Measurements from ENCODE around the gene PACC1.
A peak's percentile ranks its signal among the peaks of the same experiment; 100 is the strongest.

Gene PACC1

DNA sequence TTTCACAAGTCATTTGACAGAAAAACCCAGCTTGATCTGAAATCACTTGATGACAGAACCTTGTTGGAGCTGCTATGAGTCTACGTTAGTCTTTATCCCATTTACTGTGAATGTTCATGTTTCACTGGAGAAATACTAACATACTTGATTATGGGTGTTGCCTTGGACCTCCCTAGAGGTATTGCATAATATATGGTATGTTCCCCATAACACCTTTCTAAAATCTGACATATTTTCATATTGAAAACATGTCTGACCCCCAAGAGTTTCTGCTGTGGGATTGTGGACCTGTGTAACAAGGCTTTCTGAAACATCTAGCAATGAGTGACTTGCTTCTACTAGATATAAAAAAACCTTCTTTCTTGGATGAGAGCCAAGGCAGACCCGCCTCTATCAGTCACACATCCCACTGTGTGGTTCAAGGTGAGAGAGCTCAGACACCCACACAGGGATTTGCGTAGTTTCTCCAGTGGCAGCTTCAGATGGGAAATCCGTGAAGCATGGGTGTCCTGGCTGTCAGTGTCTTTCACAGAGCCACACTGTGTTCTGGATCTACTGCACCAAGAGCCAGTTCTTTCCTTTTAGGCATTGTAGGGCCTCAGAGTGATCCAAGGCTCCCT is 22.6 kb upstream of the PACC1 start:
- DNase-seq (ENCODE audit: low spot score) = no peak

DNA sequence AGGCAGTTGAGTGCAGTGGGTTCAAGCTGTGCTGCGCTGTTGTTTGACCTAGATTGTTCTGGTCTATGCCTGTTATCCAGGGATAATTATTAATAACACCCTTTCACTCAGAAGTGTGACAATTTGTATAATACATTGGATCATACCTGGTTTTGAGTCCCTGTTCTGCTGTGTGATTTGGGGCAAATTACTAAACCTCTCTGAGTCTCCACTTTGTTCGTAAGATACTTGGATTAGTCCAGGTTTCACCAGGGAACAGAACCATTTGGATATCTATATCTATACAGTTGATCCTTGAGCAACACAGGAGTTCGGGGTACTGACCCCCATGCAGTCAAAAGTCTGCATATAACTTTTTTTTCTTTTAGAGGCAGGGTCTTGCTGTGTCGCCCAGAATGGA is 20.3 kb upstream of the PACC1 start:
- no peak for DNase-seq (ENCODE audit: low spot score)

DNA sequence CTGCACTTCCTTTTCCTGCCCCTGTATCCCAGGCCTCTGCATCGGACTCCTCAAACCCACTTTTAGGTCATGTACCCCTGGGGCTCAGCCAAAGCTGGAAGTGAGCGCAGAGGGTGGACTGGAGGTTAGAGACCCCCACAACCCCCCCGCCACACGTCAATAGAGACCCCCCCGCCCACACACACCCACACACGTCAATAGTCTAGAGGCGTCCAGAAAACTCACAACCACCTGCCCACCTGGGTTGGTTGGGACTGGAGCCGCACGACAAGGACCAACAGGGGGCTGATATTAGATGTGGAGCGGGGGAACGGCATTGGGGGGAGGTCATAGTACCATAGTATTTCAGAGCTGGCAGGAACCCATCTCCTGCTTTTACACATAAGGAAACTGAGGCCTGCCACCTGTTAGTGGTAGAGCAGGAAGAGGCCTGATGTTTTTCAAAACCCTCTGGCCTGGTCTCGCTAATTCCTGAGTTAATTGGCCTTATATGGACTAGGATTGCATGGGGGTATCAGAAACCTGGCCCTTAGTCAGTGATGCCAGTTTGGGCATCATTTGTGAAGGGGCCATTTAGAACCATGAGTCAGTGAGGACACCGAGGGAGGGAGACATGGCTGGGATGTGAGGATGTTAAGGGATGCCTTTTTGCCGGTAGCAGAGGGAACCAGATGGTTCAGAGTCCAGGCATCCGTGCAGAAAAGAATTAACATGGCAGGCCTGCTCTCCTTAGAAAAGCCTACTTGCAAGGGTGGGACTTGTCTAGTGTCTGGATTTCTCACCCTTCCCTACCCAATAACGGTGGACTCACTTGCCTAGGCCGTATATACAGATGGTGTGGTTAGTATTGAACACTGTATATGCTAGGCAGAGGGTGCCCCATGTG is 19.1 kb upstream of the PACC1 start:
- DNase-seq (ENCODE audit: low spot score) = peak; percentile 10

DNA sequence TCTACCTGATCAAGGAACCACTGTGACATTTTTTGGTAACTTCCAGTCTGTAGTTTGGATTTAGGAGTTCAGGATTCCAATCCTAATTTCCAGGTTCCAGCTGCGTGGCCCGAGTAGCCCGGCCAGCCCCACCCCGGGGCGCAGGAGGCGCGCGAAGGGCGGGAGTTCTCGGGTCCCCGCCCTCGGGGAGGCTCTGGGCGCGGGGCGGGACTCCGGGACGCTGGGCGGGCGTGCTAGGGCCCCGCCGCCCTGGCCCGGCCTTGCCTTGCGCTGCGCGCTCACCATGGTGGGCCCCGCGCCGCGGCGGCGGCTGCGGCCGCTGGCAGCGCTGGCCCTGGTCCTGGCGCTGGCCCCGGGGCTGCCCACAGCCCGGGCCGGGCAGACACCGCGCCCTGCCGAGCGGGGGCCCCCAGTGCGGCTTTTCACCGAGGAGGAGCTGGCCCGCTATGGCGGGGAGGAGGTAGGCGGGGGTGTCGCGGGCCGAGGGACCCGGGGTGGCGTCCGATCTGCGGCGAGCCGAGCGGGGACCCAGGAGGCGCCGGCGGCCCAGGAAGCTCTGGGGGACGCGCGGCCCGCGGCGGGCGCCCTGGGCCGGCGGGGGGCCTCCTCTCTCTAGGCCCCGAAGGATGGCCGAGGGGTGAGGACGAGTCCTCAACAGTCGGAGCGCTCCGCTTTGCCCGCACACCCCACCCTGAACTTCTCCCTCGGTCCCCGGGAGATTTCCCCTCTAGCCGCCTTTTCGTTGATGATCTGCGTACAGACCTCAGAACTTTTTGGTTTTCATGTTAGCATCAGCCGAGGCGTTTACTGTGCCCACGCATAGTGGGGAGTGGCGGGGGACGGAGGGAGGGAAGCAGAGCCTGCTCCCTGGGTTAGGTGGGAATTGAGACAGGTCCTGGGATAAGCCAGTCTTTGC is 18.2 kb upstream of the PACC1 start, which contains the start of gene NENF:
Gene NENF (plus strand): TSS at position 260 of the 916 bp plus-strand sequence. CDS start 24 bp downstream, at position 284.
- peak; percentile 98 for DNase-seq (ENCODE audit: low spot score)

DNA sequence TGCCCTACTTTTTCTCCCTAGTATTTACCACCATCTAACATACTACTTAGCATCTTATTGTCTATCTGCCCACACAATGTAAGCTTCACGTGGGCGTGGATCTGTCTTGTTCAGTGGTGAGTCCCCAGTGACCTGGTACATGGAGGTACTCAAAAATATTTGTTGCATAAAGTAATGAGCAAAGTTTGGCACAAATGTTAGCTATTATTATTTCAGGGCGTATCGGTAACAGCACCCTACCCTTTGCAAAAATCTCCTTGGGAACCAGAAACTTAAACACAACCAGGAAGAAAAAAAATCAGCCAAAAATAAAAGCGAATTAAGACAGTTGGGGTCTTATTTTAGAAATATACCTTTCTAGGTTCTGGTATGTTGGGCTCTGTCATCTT is 17.6 kb upstream of the PACC1 start:
- DNase-seq (ENCODE audit: low spot score) = no peak

DNA sequence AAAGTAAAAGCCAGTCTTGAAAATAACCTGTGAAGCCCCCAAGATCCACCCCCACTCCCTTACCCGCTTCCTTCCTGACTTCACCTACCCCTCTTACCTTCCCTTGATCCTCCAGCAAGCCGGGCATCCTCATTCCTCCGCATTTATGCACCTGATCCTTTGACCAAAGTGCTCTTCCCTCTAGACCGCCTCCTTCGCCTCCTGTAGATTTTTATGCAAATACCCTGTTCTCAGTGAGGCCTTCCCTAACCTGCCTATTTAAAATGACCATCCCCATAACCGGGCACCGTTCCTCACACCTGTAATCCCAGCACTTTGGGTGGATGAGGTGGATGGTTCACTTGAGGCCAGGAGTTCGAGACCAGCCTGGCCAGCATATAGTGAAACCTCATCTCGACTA is 17.0 kb upstream of the PACC1 start:
- DNase-seq (ENCODE audit: low spot score) = no peak

DNA sequence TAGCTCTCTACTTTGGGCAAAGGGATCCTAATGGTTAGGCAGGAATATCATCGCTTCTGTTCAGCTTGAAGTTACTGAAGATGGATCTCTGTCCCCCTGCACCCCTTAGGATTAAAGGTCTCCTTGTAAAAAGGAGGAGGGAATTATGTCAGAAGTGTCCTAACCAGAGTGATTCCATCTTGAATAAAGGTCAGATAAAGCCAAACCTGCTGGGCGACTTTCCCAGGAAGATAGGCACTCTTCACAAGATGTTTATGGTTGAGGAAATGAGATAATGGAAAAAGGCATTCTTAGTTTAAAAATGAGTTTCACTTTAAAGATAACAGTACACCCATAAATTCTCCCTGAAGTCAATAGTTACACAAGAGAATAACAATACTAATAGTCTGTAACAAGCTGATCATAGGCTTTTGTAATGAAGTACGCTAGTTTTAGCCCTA is 16.3 kb upstream of the PACC1 start:
- no peak for DNase-seq (ENCODE audit: low spot score)

DNA sequence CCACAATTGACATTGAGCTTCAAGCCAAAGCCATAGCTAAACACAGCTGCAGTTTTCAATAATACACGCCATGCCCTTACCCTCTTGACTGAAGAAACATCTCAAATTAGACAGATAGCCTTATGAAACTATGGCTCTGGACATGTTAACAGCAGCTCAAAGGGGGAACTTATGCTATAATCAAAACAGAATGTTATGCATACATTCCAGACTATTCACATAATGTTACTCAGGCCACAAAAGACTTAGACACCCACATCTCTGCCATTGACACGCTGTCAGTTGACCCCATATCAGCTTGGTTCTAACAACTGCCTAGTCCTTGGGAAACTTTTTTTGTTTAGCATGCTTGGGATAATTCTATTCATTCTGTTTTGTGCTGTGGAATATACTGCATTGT is 15.7 kb upstream of the PACC1 start:
- no peak for DNase-seq (ENCODE audit: low spot score)

DNA sequence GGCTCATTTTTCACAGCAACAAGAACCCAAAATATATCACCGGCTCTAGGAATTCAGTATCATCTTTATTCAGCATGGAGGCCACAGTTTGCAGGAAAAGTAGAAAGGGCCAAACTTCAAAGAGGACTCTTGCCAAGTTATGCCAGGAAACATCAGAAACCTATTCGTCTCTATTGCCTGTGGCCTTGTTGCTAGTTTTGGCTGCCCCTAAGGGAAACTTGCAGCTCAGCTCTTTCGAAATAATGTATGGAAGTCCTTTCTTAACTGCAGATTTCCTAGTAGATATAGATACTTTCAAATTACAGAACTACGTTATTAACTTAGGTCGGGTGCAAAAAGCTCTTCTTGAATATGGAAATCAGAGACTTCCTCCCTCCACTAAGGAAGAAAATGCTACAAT is 13.8 kb upstream of the PACC1 start:
- DNase-seq (ENCODE audit: low spot score) = no peak

DNA sequence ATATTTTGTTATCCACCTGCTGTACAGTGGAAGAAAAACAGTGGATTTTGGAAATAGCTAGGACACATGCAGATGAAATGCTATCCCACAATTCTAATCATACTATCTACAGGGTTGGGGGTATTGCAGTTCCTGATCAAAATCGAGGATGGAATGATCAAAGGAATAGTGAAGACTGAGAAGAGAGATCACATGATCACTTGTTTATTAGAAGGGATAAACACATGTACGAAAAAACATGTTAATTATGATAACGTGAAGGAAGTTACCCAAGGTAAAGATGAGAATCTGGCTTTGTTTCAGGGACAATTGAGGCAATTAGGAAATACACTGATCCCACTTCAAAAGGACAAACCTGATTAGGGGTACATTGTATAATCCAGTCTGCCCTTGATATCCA is 9.2 kb upstream of the PACC1 start:
- DNase-seq (ENCODE audit: low spot score) = no peak

DNA sequence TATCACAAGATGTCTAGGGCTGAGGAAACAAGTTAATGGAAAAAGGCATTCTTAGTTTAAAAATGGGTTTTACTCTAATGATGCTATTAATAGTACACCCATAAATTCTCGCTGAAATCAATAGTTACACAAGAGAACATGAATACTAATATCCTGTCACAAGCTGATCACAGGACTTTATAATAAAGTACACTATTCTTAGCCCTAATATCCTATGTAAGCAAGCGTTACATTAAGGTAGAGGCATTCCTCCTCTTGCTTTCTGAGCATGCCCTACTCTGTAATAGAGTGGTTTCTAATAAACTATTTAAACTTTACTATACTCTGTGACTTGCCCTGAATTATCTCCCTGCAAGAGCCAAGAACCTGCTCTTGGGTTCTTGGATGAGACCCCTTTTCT is 6.5 kb upstream of the PACC1 start:
- DNase-seq (ENCODE audit: low spot score) = no peak

DNA sequence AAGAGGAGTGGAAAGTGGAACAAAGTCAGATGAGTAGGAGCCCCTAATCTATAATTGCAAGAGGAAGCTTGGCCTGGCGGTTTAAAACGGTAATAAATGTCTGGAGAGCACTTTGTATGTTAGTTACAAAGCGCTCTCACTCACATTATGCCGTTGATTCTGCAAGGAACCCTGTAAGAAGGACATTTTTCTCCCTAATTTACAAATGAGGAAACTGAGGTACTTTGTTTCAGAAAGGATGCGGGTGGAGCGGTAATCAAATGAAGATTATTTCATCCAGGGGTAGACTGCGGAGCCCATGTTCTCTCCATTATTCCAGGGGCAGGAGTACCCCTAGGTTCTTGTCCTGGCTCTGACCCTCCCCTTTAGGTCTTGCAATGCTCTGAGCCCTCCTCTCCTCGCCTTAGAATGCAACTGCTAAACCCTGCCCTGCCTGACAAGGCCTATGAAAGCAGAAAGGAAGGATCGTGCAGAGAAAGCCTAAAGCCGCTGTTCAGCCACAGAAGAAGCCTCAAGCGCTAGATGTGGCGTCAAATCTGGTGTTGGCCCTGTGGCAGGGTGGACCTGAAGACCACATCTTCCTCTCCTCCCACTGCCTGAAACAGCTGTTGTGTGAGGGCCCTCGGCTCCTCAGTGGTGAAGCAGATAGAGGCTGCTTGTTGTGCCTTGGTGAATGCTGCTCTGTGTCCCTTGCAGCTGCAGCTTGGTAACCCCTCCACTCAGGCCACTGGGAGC is 588 bp upstream of the PACC1 start:
- no peak for DNase-seq (ENCODE audit: low spot score)

DNA sequence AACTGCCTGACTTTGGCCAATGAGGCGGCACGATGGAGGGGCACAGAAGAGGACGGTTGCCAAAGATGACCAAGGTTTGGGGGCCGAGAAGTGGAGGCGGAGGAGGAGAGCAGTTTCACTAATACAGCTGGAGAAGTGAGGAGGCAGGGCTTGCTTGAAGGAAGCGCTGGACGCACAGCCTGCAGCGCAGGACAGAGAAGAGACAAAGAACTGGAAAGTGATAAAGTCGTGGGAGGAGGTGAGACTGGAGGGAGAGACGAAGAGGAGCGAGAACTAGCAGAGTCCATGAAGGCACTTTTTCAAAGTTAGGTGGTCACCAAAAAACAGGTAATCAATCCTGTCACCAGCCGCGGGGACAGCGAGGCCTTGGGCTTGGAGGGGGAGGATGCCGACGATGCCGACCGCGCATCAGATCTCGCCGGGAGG is 771 bp downstream of the PACC1 start:
- peak; percentile 45 for DNase-seq (ENCODE audit: low spot score)

DNA sequence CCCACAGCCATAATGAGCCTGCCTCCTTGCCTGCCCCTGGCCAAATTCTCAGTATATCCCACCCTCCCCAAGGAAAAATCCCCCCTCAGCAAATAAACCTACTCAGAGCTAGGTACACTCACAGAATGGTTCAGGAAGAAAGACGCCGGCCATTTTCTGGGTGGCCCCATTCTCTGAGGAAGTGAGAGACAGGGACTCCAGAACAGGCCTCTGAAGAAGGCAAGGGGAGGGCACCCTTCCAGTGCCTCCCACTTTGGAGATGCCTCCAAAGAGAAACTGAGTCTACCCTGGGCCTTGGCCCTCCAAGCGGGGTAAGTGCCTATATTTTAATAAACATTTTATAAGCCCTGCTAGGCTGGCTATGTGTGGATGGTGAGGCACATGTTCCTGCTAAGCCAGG is 2.3 kb downstream of the PACC1 start:
- no peak for DNase-seq (ENCODE audit: low spot score)

DNA sequence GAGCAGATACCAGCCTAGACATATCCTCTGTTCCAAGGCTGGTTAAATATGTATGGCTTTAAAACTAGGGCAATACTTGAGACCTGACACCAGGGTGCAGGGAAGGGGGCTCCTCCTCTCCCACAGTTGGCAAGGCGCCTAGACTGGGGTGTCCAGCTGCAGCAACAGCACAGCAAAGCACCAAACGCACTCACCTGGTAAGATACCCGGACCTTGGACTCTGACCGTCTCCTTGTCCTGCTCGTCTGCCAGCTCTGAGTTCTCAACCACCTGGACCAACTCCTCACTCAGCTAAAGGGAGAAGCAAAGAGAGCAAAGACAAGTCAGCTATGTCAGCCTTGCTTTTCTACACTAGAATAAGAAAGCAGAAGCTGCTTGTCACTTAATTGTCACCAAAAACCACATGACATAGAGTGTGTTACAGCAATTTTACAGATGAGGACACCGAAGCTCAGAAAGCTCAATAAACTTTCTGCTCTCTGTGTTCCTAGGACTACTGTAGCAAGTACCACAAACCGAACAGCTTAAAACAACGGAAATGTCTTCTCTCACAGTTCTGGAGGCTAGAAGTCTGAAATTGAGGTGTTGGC is 4.4 kb downstream of the PACC1 start:
- no peak for DNase-seq (ENCODE audit: low spot score)

DNA sequence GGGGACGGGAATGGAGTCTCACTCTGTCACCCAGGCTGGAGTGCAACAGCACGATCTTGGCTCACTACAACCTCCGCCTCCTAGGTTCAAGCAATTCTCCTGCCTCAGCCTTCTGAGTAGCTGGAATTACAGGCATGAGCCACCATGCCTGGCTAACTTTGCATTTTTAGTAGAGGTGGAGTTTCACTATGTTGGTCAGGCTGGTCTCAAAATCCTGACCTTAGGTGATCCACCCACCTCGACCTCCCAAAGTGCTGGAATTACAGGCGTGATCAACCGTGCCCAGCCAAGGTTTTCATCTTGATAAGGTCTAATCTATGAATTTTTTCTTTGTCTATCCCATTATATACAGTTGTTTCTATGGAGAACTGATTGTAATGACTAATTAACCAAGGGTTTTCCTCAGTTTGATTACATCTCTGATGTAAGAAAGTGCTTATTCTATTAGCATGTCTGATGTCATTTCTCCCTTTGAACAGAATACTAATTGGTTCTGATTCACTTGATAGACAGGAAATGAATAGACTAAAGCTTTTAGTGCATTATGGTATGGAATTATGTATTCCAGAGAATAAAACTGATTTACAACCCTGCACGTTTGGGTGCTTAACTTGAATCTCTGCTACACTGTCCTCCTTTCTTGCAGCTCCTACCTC is 11.9 kb downstream of the PACC1 start:
- no peak for DNase-seq (ENCODE audit: low spot score)

DNA sequence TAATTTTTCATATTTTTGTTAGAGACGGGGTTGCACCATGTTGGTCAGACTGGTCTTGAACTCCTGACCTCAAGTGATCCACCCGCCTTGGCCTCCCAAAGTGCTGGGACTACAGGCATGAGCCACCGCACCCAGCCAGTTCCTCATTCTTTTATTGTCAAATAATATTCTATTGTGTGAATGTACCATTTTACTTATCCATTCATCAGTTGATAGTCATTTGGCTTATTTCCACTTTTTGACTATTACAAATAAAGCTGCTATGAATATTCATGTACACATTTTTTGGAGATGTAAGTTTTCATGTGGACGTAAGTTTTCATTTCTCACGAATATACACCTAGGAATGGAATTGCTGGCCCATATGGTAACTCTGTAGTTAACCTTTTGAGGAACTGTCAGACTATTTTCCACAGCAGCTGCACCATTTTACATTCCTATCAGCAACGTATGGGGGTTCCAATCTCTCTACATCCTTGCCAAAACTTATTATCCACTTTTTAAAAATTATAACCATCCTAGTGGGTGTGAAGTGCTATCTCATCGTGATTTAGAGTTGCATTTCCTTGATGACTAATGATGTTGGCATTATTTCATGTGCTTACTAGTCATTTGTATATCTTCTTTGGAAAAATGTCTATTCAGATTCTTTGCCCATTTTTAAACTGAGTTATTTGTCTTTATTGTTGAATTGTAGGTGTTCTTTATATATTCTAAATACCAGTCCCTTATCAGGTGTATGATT is 12.7 kb downstream of the PACC1 start:
- no peak for DNase-seq (ENCODE audit: low spot score)

DNA sequence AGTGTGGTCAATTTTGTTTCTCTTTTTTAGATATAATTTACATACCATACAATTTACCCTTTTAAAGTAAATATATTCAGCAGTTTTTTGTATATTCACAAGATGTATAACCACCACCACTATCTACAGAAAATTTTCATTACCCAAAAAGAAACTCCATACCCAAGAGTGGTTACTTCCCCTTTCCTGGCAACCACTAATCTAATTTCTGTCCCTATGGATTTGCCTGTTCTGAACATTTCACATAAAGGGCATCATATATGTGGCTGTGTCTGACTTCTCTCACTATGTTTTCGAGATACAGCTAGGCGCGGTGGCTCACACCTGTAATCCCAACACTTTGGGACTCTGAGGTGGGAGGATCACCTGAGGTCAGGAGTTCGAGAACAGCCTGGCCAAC is 13.6 kb downstream of the PACC1 start:
- no peak for DNase-seq (ENCODE audit: low spot score)

DNA sequence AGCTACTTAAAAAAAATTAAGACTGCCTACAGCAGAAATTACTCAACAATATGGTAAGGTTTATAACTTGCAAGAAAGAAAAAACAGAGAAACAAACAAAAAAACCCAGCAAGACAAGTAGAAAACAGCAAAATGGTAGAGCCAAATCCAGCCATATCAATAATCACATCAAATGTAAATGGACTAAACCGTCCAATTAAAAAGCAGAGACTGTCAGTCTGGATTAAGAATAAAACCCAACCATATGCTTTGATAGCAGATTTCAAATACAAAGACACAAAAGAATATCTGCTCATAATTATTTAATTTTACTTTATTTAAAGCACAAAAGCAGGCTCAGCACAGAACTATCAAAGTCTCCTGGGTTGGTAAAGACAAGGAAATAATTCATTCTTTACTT is 17.5 kb downstream of the PACC1 start:
- DNase-seq (ENCODE audit: low spot score) = no peak

DNA sequence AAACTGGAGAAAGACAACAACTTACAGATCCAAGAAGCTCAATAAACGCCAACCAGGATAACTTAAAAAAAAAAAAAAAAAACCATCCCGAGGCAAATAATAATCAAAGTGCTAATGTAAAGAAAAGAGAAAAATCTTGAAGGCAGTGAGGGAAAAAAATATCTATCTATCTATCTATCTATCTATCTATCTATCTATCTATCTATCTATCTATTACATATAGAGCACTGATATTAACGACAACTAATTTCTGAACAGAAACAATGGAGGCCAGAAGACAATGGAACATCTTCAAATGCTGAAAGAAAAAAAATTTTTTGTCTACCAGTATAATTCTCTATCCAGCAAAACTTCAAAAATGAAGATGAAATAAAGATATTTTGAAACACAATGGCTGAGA is 18.0 kb downstream of the PACC1 start:
- DNase-seq (ENCODE audit: low spot score) = no peak

Data from AG08395 (cell line).